ENCODE results near the gene PDZD2.

Gene PDZD2

GRCh38 chr5:32018476-32019436 is 379.8 kb downstream of the PDZD2 start:
- H3K4me3 ChIP-seq (ENCODE audit: low read depth in 1 of 2, low read length in 2 of 2) = no peak overlapping the region
- H3K9me3 ChIP-seq (ENCODE audit: insufficient read depth, low read length, severe bottlenecking) = no peaks in the 10 kb centered on the region
- H3K27me3 ChIP-seq (ENCODE audit: insufficient read depth, low read length, poor library complexity) = no peaks in the 10 kb centered on the region
- no peak overlapping the region for H2AFZ ChIP-seq (ENCODE audit: low read depth, low read length)
- H3K36me3 ChIP-seq (ENCODE audit: insufficient read depth, low read length) = no peaks in the 10 kb centered on the region
- no peaks in the 10 kb centered on the region for H4K20me1 ChIP-seq (ENCODE audit: insufficient read depth, low read length)
- H3K4me1 ChIP-seq (ENCODE audit: insufficient read depth, low read length) = peaks cover 8% of the 10 kb centered on the region; the same call in 1 of the 2 replicates
- no peaks in the 10 kb centered on the region for H3K79me2 ChIP-seq (ENCODE audit: insufficient read depth, low read length)
- H3K4me2 ChIP-seq (ENCODE audit: insufficient read depth, low read length) = no peak overlapping the region
- TF ChIP-seq CTCF (IDR thresholded peaks at IDR 0.05; ENCODE audit: borderline replicate concordance, extremely low read depth, low read length, poor library complexity, severe bottlenecking) = no peak
- TF ChIP-seq EZH2 (IDR thresholded peaks at IDR 0.05; ENCODE audit: borderline replicate concordance, low read depth, low read length, severe bottlenecking) = no peak
- no peak overlapping the region for H3K9ac ChIP-seq (ENCODE audit: low read depth, low read length)
- DNase-seq (no peak), ATAC-seq (ENCODE audit: insufficient read depth, low read depth) (no peak)
- no peak overlapping the region for H3K27ac ChIP-seq (ENCODE audit: low read length)

- Histone ChIP-seq H2AFZ (ENCODE audit: low read depth, low read length) (peak overlapping the region; percentile 57), H3K9ac (ENCODE audit: low read depth, low read length) (no peak overlapping the region; the same call in 1 of the 2 replicates), H3K4me1 (ENCODE audit: insufficient read depth, low read length) (peaks cover 8% of the 10 kb centered on the region; the same call in 1 of the 2 replicates), H3K4me2 (ENCODE audit: insufficient read depth, low read length) (peak overlapping the region; percentile 57), H3K27ac (ENCODE audit: low read length) (peak overlapping the region; percentile 48; the same call in 1 of the 2 replicates), H4K20me1 (ENCODE audit: insufficient read depth, low read length) (no peaks in the 10 kb centered on the region), H3K27me3 (ENCODE audit: insufficient read depth, low read length, poor library complexity) (no peaks in the 10 kb centered on the region), H3K79me2 (ENCODE audit: insufficient read depth, low read length) (no peaks in the 10 kb centered on the region), H3K9me3 (ENCODE audit: insufficient read depth, low read length, severe bottlenecking) (no peaks in the 10 kb centered on the region), H3K36me3 (ENCODE audit: insufficient read depth, low read length) (no peaks in the 10 kb centered on the region), H3K4me3 (ENCODE audit: low read depth in 1 of 2, low read length in 2 of 2) (no peak overlapping the region; a peak in 1 of 4 replicates)
- TF ChIP-seq CTCF (IDR thresholded peaks at IDR 0.05; ENCODE audit: borderline replicate concordance, extremely low read depth, low read length, poor library complexity, severe bottlenecking) = no peak
- no peak for TF ChIP-seq EZH2 (IDR thresholded peaks at IDR 0.05; ENCODE audit: borderline replicate concordance, low read depth, low read length, severe bottlenecking)
- DNase-seq (no peak), ATAC-seq (ENCODE audit: insufficient read depth, low read depth) (peak; percentile 82)
These were observed 381.3 kb downstream of the PDZD2 start for GRCh38 chr5:32020271-32020670.

GRCh38 chr5:32020946-32021345 is 382.0 kb downstream of the PDZD2 start:
- H3K4me3 ChIP-seq (ENCODE audit: low read depth in 1 of 2, low read length in 2 of 2) = no peak overlapping the region
- no peak overlapping the region for H2AFZ ChIP-seq (ENCODE audit: low read depth, low read length)
- no peaks in the 10 kb centered on the region for H3K27me3 ChIP-seq (ENCODE audit: insufficient read depth, low read length, poor library complexity)
- ATAC-seq (ENCODE audit: insufficient read depth, low read depth) (no peak), DNase-seq (no peak)
- no peak overlapping the region for H3K27ac ChIP-seq (ENCODE audit: low read length)
- no peaks in the 10 kb centered on the region for H3K79me2 ChIP-seq (ENCODE audit: insufficient read depth, low read length)
- H3K4me1 ChIP-seq (ENCODE audit: insufficient read depth, low read length) = peaks cover 8% of the 10 kb centered on the region; the same call in 1 of the 2 replicates
- TF ChIP-seq EZH2 (IDR thresholded peaks at IDR 0.05; ENCODE audit: borderline replicate concordance, low read depth, low read length, severe bottlenecking) = no peak
- TF ChIP-seq CTCF (IDR thresholded peaks at IDR 0.05; ENCODE audit: borderline replicate concordance, extremely low read depth, low read length, poor library complexity, severe bottlenecking) = no peak
- no peak overlapping the region for H3K4me2 ChIP-seq (ENCODE audit: insufficient read depth, low read length)
- H3K9me3 ChIP-seq (ENCODE audit: insufficient read depth, low read length, severe bottlenecking) = no peaks in the 10 kb centered on the region
- H4K20me1 ChIP-seq (ENCODE audit: insufficient read depth, low read length) = no peaks in the 10 kb centered on the region
- no peak overlapping the region for H3K9ac ChIP-seq (ENCODE audit: low read depth, low read length)
- no peaks in the 10 kb centered on the region for H3K36me3 ChIP-seq (ENCODE audit: insufficient read depth, low read length)
